HepG2 (cell line): Measurements from ENCODE around the gene SBSN. TPM values are rescaled to one million over a fixed set of nuclear protein-coding genes. Genes with fewer than 3 reads are reported as not detected.
A peak's percentile ranks its signal among the peaks of the same experiment; 100 is the strongest.

Experiments
- E2F5 ChIP-seq: sonication (generic); formaldehyde crosslinking; conservative IDR thresholded peaks from 2 replicates; pipeline ENCODE4 v1.4.0; 2020; ENCODE audit warnings: missing genetic modification reagents
- GATAD2A ChIP-seq: IDR thresholded peaks from 2 replicates; pipeline ENCODE4 v1.6.1; 2016
- KLF13 ChIP-seq: sonication (generic); formaldehyde crosslinking; IDR thresholded peaks from 2 replicates; pipeline ENCODE4 v1.4.0; 2020; ENCODE audit warnings: mild to moderate bottlenecking, missing genetic modification reagents
- MIXL1 ChIP-seq: IDR thresholded peaks from 2 replicates; pipeline ENCODE4 v1.6.1; 2016
- MXI1 ChIP-seq: IDR thresholded peaks from 3 replicates; pipeline ENCODE4 v1.6.1; 2012; ENCODE audit warnings: low read depth, low read length, inconsistent platforms, borderline replicate concordance
- MYC ChIP-seq: sonication (generic); formaldehyde crosslinking; IDR thresholded peaks from 2 replicates; pipeline ENCODE4 v1.9.0; 2021; ENCODE audit warnings: missing genetic modification reagents, borderline replicate concordance
- PAXIP1 ChIP-seq: sonication (generic); formaldehyde crosslinking; conservative IDR thresholded peaks from 2 replicates; pipeline ENCODE4 v1.4.0; 2020; ENCODE audit warnings: mild to moderate bottlenecking, missing genetic modification reagents, moderate library complexity
- SIX4 ChIP-seq: sonication (generic); formaldehyde crosslinking; IDR thresholded peaks from 2 replicates; pipeline ENCODE4 v1.4.0; 2020; ENCODE audit warnings: missing genetic modification reagents
- SRY ChIP-seq: sonication (generic); formaldehyde crosslinking; IDR thresholded peaks from 2 replicates; pipeline ENCODE4 v1.8.0; 2022; ENCODE audit warnings: mild to moderate bottlenecking, missing genetic modification reagents
- SUZ12 ChIP-seq: fragments of 150-350 bp; IDR thresholded peaks from 2 replicates; pipeline ENCODE4 v1.6.1; 2014; ENCODE audit warnings: low read depth, low read length
- TFE3 ChIP-seq: IDR thresholded peaks from 2 replicates; pipeline ENCODE4 v1.6.1; 2016
- ZBTB1 ChIP-seq: sonication (generic); formaldehyde crosslinking; IDR thresholded peaks from 2 replicates; pipeline ENCODE4 v1.4.0; 2020; ENCODE audit warnings: missing genetic modification reagents, borderline replicate concordance
- ZNF205 ChIP-seq: IDR thresholded peaks from 2 replicates; pipeline ENCODE4 v1.6.1; 2018; ENCODE audit warnings: missing biosample characterization, missing genetic modification reagents
- ZNF251 ChIP-seq: sonication (generic); formaldehyde crosslinking; IDR thresholded peaks from 2 replicates; pipeline ENCODE4 v1.9.0; 2021; ENCODE audit warnings: mild to moderate bottlenecking, missing genetic modification reagents
- ZNF329 ChIP-seq: sonication (generic); formaldehyde crosslinking; IDR thresholded peaks from 2 replicates; pipeline ENCODE4 v1.9.0; 2021; ENCODE audit warnings: low read depth, mild to moderate bottlenecking, missing genetic modification reagents
- ZNF382 ChIP-seq: sonication (generic); formaldehyde crosslinking; IDR thresholded peaks from 2 replicates; pipeline ENCODE4 v1.5.0; 2020; ENCODE audit warnings: missing genetic modification reagents, mild to moderate bottlenecking, borderline replicate concordance
- ZNF558 ChIP-seq: sonication (generic); formaldehyde crosslinking; IDR thresholded peaks from 2 replicates; pipeline ENCODE4 v1.9.0; 2022; ENCODE audit warnings: mild to moderate bottlenecking, missing genetic modification reagents, borderline replicate concordance
- ZNF644 ChIP-seq: IDR thresholded peaks from 2 replicates; pipeline ENCODE4 v1.6.1; 2016; ENCODE audit warnings: low read depth
- ZSCAN21 ChIP-seq: sonication (generic); formaldehyde crosslinking; IDR thresholded peaks from 2 replicates; pipeline ENCODE4 v1.8.0; 2022; ENCODE audit warnings: mild to moderate bottlenecking, missing genetic modification reagents, moderate library complexity, borderline replicate concordance
- polyA plus RNA-seq, 8 experiments: library from polyadenylated mRNA; depleted of rRNA in 3 of 8; stranded (reverse) in 7 of 8; unstranded in 1 of 8; fragments of >200 nt; fragmentation: Illumina TruSeq in 4 of 8; extraction: Trizol in 4 of 8; gene quantifications; 2 replicates each; pipeline versions ENCODE4 v1.2.1 to v1.2.3, GENCODE V29; 2011 to 2016; ENCODE audit warnings: low read depth in 4 of 8, missing spikeins in 1 of 8, mixed read lengths in 1 of 8; ENCODE audit not compliant: insufficient read depth in 1 of 8
- total RNA-seq, 5 experiments: library from RNA; depleted of rRNA; stranded (reverse); fragments of >200 nt; fragmentation: Illumina TruSeq; extraction: Trizol; gene quantifications; 2 replicates each; pipeline ENCODE4 v1.2.3, GENCODE V29; 2016; ENCODE audit warnings: low read depth in 1 of 5
- TF ChIP-seq, protein P1 (sequence below): sonication (generic); formaldehyde crosslinking; IDR thresholded peaks from 2 replicates; pipeline ENCODE4 v1.5.0; 2020; ENCODE audit warnings: mild to moderate bottlenecking, missing genetic modification reagents, borderline replicate concordance
- TF ChIP-seq, protein P2 (sequence below): sonication (generic); formaldehyde crosslinking; IDR thresholded peaks from 2 replicates; pipeline ENCODE4 v1.4.0; 2020; ENCODE audit warnings: mild to moderate bottlenecking, missing genetic modification reagents

Gene SBSN
- total and polyA plus RNA-seq, 2 of the 13 experiments (the other 11 are each of a cell fraction or from before 2014, with no cell fraction given): not detected

- TF ChIP-seq E2F5 (CRISPR knock-in tag) (no peak), ZNF382 (CRISPR knock-in tag) (no peak), ZNF644 (CRISPR knock-in tag) (no peak), MIXL1 (CRISPR knock-in tag) (no peak), ZSCAN21 (CRISPR knock-in tag) (no peak), KLF13 (CRISPR knock-in tag) (no peak), PAXIP1 (0 out of 2 replicates have a peak, but pooled peaks have one; percentile 6), MXI1 (no peak), SRY (CRISPR knock-in tag) (no peak), ZNF205 (CRISPR knock-in tag) (no peak), ZNF329 (no peak), ZBTB1 (no peak), SIX4 (CRISPR knock-in tag) (no peak), SUZ12 (no peak), ZNF558 (no peak), TFE3 (no peak), ZNF251 (CRISPR knock-in tag) (no peak), GATAD2A (CRISPR knock-in tag) (0 out of 2 replicates have a peak, but pooled peaks have one; percentile 26), MYC (CRISPR knock-in tag) (peak; percentile 77)
- TF ChIP-seq, protein P1, sequence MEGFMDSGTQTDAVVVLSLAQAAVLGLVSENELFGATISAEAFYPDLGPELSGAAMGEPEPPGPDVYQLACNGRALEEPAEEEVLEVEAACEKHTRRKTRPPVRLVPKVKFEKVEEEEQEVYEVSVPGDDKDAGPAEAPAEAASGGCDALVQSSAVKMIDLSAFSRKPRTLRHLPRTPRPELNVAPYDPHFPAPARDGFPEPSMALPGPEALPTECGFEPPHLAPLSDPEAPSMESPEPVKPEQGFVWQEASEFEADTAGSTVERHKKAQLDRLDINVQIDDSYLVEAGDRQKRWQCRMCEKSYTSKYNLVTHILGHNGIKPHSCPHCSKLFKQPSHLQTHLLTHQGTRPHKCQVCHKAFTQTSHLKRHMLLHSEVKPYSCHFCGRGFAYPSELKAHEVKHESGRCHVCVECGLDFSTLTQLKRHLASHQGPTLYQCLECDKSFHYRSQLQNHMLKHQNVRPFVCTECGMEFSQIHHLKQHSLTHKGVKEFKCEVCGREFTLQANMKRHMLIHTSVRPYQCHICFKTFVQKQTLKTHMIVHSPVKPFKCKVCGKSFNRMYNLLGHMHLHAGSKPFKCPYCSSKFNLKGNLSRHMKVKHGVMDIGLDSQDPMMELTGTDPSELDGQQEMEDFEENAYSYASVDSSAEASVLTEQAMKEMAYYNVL (CRISPR knock-in tag): no peak
- TF ChIP-seq, protein P2, sequence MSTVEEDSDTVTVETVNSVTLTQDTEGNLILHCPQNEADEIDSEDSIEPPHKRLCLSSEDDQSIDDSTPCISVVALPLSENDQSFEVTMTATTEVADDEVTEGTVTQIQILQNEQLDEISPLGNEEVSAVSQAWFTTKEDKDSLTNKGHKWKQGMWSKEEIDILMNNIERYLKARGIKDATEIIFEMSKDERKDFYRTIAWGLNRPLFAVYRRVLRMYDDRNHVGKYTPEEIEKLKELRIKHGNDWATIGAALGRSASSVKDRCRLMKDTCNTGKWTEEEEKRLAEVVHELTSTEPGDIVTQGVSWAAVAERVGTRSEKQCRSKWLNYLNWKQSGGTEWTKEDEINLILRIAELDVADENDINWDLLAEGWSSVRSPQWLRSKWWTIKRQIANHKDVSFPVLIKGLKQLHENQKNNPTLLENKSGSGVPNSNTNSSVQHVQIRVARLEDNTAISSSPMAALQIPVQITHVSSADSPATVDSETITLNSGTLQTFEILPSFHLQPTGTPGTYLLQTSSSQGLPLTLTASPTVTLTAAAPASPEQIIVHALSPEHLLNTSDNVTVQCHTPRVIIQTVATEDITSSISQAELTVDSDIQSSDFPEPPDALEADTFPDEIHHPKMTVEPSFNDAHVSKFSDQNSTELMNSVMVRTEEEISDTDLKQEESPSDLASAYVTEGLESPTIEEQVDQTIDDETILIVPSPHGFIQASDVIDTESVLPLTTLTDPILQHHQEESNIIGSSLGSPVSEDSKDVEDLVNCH (CRISPR knock-in tag): no peak
Observed at GRCh38 chr19:35509018-35509652, 19.0 kb downstream of the SBSN start (continued).
